HS-5 (cell line): ENCODE measurements around the gene ZNF143.
A peak's percentile ranks its signal among the peaks of the same experiment; 100 is the strongest.

Source experiments
- DNase-seq: peaks from one replicate; pipeline ENCODE4 v3.0.0-alpha.2; 2012; ENCODE audit warnings: low read depth

The ZNF143 gene

DNA sequence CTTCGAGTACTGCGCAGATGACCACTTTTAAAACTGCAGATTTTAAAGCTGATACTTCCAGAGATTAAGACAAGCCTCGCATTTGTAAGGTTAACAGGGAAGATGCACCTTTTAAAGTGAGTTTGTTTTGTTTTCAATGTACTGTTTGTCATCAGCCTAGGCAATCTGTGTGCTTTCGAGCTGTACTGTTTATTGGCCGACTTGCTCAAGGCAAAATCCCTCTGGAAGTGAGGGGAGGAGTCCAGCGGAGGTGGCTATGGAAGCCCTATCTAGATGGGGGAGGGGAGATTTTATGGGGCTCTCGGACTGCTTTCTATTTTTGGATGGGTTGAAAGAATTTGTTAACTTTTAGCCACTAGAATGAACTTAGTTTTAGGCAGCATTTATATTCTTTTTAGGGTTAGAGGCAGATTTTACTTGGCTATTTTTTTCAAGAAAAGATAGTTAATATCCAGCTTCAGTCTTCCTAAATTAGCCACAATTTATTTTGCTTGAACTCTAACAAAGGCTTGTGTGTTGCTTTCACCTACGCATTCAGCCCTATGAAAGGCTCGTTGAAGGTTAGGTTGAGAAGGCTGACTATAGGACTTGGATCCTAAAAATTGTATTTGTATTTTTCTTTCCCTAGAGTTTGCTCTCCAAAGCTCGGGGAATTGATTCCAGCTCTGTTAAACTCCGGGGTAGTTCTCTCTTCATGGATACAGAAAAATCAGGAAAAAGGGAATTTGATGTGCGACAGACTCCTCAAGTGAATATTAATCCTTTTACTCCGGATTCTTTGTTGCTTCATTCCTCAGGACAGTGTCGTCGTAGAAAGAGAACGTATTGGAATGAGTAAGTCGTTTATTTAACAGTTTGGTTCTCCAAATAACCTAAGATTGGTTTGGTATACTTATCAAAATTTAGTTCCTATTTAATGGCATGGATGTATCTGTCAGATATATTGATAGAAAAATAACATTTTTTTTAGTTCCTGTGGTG, 114.7 kb downstream of the ZNF143 start:
- DNase-seq, result peak; percentile 71

DNA sequence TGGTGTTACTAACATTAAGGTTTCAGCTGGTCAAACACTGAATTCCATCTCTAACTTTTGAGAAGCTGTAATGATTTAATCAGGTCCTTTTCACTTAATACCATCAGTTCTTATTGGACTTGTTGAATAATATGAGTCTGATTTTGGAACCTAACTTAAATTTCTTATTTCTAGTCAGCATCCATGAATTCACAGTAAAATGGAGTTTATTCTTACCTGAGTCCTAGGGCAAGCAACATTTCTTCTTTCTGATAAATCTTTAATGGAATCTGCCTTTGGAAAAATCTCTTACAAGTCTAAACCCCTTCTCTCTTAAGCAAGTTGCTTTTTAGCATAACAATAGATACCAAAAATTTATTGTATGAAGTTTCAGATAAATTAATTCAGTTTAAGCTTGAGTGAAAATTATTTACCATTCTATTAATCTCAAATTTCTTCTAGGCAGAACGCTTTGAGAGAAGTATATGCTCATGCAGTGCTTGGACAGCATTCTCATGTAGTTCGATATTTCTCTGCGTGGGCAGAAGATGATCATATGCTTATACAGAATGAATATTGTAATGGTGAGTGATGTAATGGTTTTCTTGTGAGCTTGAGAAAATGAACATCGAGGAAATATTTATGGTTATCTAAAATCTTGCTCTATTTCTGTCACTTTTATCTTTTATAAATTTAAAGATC, 116.0 kb downstream of the ZNF143 start:
- DNase-seq, result no peak

DNA sequence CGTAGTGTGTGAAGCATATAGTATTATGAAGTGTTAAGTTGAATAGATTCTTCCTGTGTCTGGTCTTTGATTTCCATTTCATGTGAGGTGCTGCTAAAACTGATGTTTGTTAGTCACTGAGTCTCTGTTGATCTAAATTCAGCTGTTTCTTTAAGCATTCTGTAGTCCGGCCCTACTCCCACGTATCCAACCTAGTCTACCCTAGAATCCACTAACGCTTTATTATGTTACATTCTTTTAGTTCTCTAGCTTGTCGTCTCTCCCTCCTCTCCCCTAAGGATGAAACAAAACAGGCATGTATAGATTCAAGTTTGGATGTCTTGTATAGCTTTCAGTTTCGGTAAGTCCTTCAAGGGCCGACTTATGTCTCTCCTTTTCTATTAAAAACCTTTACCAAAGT, 116.7 kb downstream of the ZNF143 start:
- DNase-seq, result no peak
